Endothelial cell of umbilical vein (primary cell): Measurements from ENCODE around the gene ZNF790.

Experiments used
- CTCF ChIP-seq, 2 donors: IDR thresholded peaks; 1 replicate in 1 of 2; 2 replicates in 1 of 2; pipeline ENCODE4 v1.5.1; 2011; ENCODE audit warnings: low read length in 2 of 2, mild to moderate bottlenecking in 2 of 2, moderate library complexity in 2 of 2, control low read depth in 1 of 2, inconsistent platforms in 1 of 2, low read depth in 1 of 2; ENCODE audit not compliant: insufficient read depth in 1 of 2; ENCODE audit errors: extremely low read depth in 1 of 2
- EZH2 ChIP-seq: IDR thresholded peaks from 2 replicates; pipeline ENCODE4 v1.6.1; 2012; ENCODE audit warnings: borderline replicate concordance, low read depth, mild to moderate bottlenecking, moderate library complexity, low read length, inconsistent platforms; ENCODE audit not compliant: severe bottlenecking
- MAX ChIP-seq: IDR thresholded peaks from 2 replicates; pipeline ENCODE4 v1.6.1; 2011; ENCODE audit not compliant: insufficient read depth, insufficient read length
- MYC ChIP-seq: IDR thresholded peaks from one replicate; pipeline ENCODE4 v1.6.1; 2011; ENCODE audit warnings: mild to moderate bottlenecking, low read depth, low read length
- POLR2A ChIP-seq: IDR thresholded peaks from 2 replicates; pipeline ENCODE4 v1.6.1; 2012; ENCODE audit warnings: low read depth, mild to moderate bottlenecking, control low read depth, low read length
- POLR2AphosphoS5 ChIP-seq: IDR thresholded peaks from 2 replicates; pipeline ENCODE4 v1.6.1; 2012; ENCODE audit warnings: low read depth, mild to moderate bottlenecking, control low read depth, low read length, moderate library complexity; ENCODE audit not compliant: insufficient read depth

- TF ChIP-seq EZH2 (no peak), CTCF (IDR thresholded peaks at IDR 0.05; ENCODE audit: extremely low read depth in 1 of 2, insufficient read depth in 1 of 2, low read depth in 1 of 2, low read length in 2 of 2) (no peak), POLR2AphosphoS5 (peak; percentile 17), MAX (no peak), POLR2A (no peak), MYC (no peak)
Measured at GRCh38 chr19:36772311-36773222, 65.6 kb downstream of the ZNF790 start, which contains the start of gene ZNF850.
